Hematopoietic multipotent progenitor cell treated with erythropoietin and hydrocortisone succinate and interleukin-3 and kit ligand, for 4 days (in vitro differentiated cells): ENCODE data around the gene POU3F4.

Experiments used
- DNase-seq: peaks from one replicate; pipeline ENCODE4 v3.0.0-alpha.2; 2015

Gene POU3F4

GRCh38 chrX:83508006-83508405 is at the start of gene POU3F4:
POU3F4 (plus strand) TSS chrX:83508290; CDS start chrX:83508325, 35 bp downstream.
- DNase-seq = no peak

- peak; percentile 52 for DNase-seq
Measured at GRCh38 chrX:83469551-83469950, 38.5 kb upstream of the POU3F4 start.

GRCh38 chrX:83495898-83496297 is 12.2 kb upstream of the POU3F4 start:
- DNase-seq = no peak

- no peak for DNase-seq
Measured at GRCh38 chrX:83501003-83501402, 7.1 kb upstream of the POU3F4 start.

GRCh38 chrX:83501530-83501929 is 6.6 kb upstream of the POU3F4 start:
- no peak for DNase-seq

- DNase-seq = no peak
Measured at GRCh38 chrX:83504721-83505479, 3.2 kb upstream of the POU3F4 start.

GRCh38 chrX:83508526-83509253 is 600 bp downstream of the POU3F4 start:
- no peak for DNase-seq

GRCh38 chrX:83509254-83509801 is 1.2 kb downstream of the POU3F4 start:
- no peak for DNase-seq

- no peak for DNase-seq
Measured at GRCh38 chrX:83510510-83511062, 2.5 kb downstream of the POU3F4 start.

GRCh38 chrX:83511208-83511607 is 3.1 kb downstream of the POU3F4 start:
- DNase-seq = no peak

- DNase-seq = no peak
Measured at GRCh38 chrX:83512111-83512510, 4.0 kb downstream of the POU3F4 start.

GRCh38 chrX:83516597-83516996 is 8.5 kb downstream of the POU3F4 start:
- DNase-seq = no peak

GRCh38 chrX:83521905-83522304 is 13.8 kb downstream of the POU3F4 start:
- DNase-seq = no peak

- no peak for DNase-seq
Measured at GRCh38 chrX:83529950-83530349, 21.9 kb downstream of the POU3F4 start.

GRCh38 chrX:83535417-83536196 is 27.5 kb downstream of the POU3F4 start:
- DNase-seq = no peak
